ENCODE results near the gene CD300A.
A peak's percentile ranks its signal among the peaks of the same experiment; 100 is the strongest.

CD300A gene

GRCh38 chr17:74466111-74466827 is at the start of gene CD300A:
Gene CD300A (plus strand): TSS chr17:74466634. CDS start chr17:74466704, 70 bp downstream.
- peak; percentile 18 for DNase-seq

GRCh38 chr17:74417178-74418045 is 49.0 kb upstream of the CD300A start:
- DNase-seq, result no peak

DNA sequence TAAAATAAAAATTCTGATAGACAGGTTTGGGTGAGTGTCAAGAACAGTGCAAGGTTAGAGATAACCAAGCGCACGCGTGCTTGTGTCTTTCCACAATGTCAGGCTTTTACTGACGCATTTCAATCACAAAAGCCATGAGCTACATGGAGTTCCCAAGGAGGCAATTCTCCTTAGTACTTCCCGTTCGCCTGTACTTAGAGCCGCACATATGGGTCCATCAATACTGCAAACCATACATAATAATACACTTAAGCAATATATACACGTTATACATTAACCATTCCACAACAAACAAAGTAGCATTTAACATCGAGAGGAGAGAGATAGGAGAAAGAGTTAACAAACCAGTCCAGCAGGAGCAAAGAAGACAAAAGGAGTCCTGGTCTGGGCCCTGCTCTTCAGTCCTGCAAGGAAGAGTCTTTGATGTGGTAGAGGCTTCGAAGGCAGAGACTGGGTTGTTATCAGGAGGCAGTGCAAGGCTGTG is 46.5 kb upstream of the CD300A start:
- DNase-seq, result no peak

DNA sequence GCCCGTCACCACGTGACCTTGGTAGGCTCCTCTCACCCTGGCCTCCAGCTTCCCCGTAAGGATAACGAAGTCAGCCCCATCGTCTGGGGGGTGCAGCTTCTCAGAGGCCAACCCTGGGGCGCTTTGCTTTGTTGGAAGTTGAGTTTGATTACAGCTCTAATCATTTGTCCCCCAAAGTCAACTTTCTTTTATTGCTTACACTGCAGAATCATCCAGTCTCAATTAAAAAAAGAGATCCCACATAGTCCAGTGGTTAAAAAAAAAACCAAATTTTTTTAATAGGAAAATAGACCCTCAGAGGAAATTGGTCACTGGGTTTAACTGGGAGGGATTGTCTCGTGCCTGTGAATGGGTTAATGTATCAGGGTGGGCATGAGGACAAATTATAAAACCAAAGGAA is 42.3 kb upstream of the CD300A start:
- no peak for DNase-seq

GRCh38 chr17:74424657-74425056 is 41.8 kb upstream of the CD300A start:
- no peak for DNase-seq

DNA sequence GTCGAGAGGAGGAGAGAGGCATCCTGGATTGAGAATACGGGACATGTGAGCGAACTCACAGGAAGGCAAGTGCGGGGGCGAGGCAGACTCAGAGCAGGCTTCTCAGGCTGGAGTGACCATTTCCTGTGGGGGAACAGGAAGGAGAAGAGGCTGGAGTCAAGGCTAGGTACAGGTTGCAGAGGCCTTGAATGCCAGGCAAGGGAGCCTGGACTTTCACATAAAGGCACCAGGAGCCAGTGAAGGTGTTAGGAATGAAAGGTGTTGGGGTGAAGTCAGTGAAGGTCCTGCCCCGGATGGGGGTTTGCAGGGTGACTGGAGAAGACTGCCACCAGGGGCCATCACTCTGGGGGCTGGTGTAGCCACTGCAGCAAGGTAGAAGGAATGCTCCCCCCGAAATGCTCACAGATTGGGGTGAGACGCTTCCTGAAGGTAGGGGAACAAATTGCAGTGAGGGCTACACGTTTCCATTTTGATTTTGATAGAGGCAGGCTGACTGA is 39.8 kb upstream of the CD300A start:
- DNase-seq, result no peak

GRCh38 chr17:74427048-74427762 is 39.2 kb upstream of the CD300A start:
- DNase-seq, result no peak

DNA sequence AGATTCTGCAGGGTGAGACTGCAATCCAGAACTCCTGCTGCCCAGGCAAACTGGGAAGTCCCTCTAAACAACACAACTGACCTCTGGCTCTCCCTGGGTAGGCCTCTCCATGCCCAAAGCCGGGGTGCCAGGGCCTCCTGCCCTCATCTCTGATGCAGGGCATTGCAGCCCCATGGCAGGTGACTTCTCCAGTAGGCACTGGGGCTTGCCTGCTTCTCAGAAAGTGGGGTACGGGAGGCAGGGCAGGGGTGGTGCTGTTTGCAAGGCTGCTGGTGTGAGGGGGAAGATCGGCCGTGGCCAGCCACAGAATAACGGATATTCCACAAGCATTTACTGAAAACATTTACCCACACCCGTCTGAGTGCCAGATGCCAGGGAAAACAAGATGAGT is 38.7 kb upstream of the CD300A start:
- DNase-seq, result no peak

- DNase-seq, result no peak
Observed at GRCh38 chr17:74429604-74430384, 36.6 kb upstream of the CD300A start.

- no peak for DNase-seq
Observed at GRCh38 chr17:74430385-74430705, 36.1 kb upstream of the CD300A start.

DNA sequence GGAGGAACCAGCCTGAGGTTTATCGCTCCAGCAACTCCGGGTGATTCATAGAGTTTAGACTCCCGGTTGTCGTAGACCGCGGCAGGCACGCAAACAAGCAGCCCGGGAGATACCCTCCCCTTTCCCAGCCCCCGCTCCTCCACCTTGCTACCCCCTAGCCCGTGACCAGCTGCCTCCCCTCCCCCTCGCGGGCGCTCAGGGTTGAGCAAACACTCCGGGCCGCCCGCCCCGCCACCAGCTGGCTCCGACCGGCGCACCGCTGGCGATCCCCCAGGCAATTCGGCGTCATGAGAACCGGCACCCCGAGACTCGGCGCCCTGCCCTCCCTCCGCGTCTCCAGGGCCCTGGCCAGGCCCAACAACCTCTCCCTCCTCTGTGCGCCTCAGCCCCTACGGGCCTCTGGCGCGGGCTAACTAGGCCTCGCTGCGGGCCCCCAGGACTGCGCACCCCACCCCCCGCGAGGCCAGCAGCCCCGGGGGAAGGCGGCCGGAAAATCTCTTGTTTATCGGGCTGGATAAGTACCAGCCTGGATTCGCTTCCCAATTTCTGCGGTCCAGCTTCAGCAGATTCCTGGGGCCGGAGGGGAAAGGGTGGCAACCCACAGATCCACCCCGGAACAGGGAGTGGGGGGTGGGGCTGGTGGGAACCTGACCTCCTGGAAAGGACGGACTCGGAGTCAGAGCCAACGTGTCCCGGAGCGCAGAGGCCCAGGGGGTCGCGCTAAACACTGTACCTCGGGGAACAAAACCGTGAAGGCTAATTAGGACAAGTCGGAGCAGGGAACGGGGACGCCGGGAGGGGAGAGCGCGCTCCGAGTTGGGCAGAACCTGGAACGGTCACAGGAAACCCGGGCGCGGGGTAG is 35.5 kb upstream of the CD300A start:
- DNase-seq, result no peak

GRCh38 chr17:74431568-74432423 is 34.6 kb upstream of the CD300A start, which contains the start of gene GPRC5C:
Gene GPRC5C (plus strand): TSS chr17:74432088. CDS start chr17:74439777, 7,689 bp downstream.
- peak; percentile 44 for DNase-seq

DNA sequence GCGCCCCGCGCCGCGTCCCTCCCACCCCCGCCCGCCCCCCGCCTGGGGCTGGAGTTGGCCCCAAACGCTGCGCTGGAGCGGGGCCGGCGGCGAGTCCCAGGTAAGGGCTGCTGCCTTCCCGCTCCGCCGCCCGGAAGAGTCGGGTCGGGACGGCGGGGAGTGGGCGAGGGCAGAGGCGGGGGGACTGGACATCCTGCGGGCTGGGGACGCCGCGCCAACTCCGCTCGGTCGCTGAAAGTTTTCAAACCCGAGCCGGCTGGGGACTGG is 34.1 kb upstream of the CD300A start:
- DNase-seq, result no peak

- DNase-seq, result no peak
Observed at GRCh38 chr17:74432766-74433391, 33.6 kb upstream of the CD300A start.

DNA sequence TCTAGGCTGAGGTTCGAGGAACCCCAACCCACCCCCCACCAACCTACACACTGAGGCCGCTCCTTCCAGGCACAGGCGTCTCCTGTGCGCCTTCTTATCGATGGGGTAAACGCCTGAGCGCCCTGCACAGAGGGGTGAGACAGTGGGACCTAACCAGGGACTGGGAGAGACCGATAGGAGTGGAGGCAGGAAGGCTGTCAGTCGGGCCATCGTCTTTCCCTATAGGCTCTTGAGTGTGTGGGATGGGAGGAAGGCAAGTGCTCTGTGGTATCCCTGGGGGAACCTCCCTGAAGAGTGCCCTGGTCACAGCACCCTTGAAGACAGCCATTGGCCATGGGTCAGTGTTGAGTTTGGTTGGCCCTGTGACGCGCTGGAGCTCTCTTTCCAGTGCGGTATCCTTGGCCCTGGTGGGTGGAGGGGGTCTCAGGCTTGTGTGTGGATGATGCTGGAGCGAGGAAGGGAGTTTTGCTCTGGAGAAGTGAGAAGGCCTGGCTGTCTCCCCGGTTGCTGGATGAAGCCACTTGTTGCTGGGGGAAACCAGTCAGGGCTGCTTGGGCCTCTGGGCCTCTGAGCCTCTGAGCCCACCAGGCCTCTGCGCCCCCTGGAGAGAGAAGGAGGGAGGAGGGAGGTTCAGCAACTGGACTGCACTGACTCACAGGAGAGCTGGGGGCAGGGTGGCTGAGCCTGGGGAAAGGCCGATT is 32.9 kb upstream of the CD300A start:
- DNase-seq, result no peak

- no peak for DNase-seq
Observed at GRCh38 chr17:74435775-74436359, 30.6 kb upstream of the CD300A start.

DNA sequence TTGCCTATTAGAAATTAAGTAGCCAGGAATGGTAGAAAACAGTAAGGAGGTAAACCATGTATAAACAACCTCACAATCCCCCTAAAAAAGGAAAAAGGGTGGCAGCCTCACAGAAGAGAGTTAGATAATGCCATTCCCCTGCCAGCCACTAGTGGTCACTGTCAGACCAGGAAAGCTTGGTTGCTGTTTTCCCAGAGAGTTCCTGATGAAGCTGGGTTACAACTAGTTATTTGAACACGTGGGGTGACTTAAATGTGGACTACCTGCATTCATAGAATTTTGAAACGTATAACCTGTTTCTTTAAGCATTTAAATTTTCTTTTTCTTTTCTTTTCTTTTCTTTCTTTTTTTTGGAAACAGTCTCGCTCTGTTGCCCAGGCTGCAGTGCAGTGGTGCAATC is 28.7 kb upstream of the CD300A start:
- peak; percentile 24 for DNase-seq

DNA sequence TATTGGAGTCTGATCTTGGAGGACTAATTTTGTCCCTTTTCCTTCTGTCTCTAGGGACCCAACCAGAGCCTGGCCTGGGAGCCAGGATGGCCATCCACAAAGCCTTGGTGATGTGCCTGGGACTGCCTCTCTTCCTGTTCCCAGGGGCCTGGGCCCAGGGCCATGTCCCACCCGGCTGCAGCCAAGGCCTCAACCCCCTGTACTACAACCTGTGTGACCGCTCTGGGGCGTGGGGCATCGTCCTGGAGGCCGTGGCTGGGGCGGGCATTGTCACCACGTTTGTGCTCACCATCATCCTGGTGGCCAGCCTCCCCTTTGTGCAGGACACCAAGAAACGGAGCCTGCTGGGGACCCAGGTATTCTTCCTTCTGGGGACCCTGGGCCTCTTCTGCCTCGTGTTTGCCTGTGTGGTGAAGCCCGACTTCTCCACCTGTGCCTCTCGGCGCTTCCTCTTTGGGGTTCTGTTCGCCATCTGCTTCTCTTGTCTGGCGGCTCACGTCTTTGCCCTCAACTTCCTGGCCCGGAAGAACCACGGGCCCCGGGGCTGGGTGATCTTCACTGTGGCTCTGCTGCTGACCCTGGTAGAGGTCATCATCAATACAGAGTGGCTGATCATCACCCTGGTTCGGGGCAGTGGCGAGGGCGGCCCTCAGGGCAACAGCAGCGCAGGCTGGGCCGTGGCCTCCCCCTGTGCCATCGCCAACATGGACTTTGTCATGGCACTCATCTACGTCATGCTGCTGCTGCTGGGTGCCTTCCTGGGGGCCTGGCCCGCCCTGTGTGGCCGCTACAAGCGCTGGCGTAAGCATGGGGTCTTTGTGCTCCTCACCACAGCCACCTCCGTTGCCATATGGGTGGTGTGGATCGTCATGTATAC is 26.5 kb upstream of the CD300A start:
- DNase-seq, result no peak
